ENCODE data around the gene RNF169. TPM values are rescaled to one million over a fixed set of nuclear protein-coding genes. Genes with fewer than 3 reads are reported as not detected.

The RNF169 gene
- total and polyA plus RNA-seq, 2 donors (not counting 1 experiment from before 2014, with no cell fraction given), result 6.7 to 28.4 TPM

- peaks cover 29 to 31% of the 10 kb centered on the region in 2 experiments for H3K36me3 ChIP-seq (replicated peaks in 1 of 2; ENCODE audit: control extremely low read depth in 1 of 2, control insufficient read depth in 1 of 2, extremely low read depth in 1 of 2, insufficient read depth in 2 of 2, low read length in 1 of 2)
- no peaks in the 10 kb centered on the region for H4K20me1 ChIP-seq (ENCODE audit: control insufficient read depth, insufficient read depth, low read length, poor library complexity, severe bottlenecking)
- intact Hi-C loops (cut with micrococcal nuclease), result no loop called here
- no peak overlapping the region for H2AFZ ChIP-seq (ENCODE audit: insufficient read depth, low read depth, low read length, poor library complexity, severe bottlenecking)
- Mint-ChIP-seq H3K27me3 (no peaks in the 10 kb centered on the region), H3K9me3 (ENCODE audit: insufficient read depth) (peaks cover 25% of the 10 kb centered on the region), H3K27ac (no peak overlapping the region), H3K4me3 (no peak overlapping the region), H3K4me1 (no peaks in the 10 kb centered on the region)
- no peak overlapping the region for H3K4me2 ChIP-seq (replicated peaks; ENCODE audit: low read depth, low read length, poor library complexity, severe bottlenecking)
- CTCF ChIA-PET, result no interaction called here
- H3K9me3 ChIP-seq (ENCODE audit: control extremely low read depth in 1 of 3, control insufficient read depth in 2 of 3, insufficient read depth in 1 of 3, low read length in 2 of 3), result peaks cover 13 to 63% (median 54%) of the 10 kb centered on the region in 3 donors
- H3K27ac ChIP-seq (ENCODE audit: low read length in 2 of 2), result no peak overlapping the region
- TF ChIP-seq CTCF (IDR thresholded peaks at IDR 0.05) (no peak), EZH2 (IDR thresholded peaks at IDR 0.05; ENCODE audit: borderline replicate concordance, insufficient read depth, low read depth, low read length, poor library complexity, severe bottlenecking) (no peak)
- WGBS (ENCODE audit: insufficient coverage), result no CpG with 5 or more reads among the region's 2 CpGs
- no peak overlapping the region for H3K9ac ChIP-seq (ENCODE audit: low read length)
- POLR2A ChIA-PET, result no interaction called here
- H3K4me1 ChIP-seq (ENCODE audit: control insufficient read depth in 2 of 2, insufficient read depth in 2 of 2, low read length in 2 of 2), result no peaks in the 10 kb centered on the region
- ATAC-seq (ENCODE audit: low read depth), result no peak
- H3K79me2 ChIP-seq (ENCODE audit: control insufficient read depth, insufficient read depth, low read length), result no peaks in the 10 kb centered on the region
- no peak overlapping the region for H3K4me3 ChIP-seq (ENCODE audit: control extremely low read depth in 1 of 5, extremely low read depth in 1 of 5, insufficient read depth in 1 of 5, low read depth in 2 of 5, low read length in 4 of 5)
- DNase-seq, result no peak
- no peaks in the 10 kb centered on the region for H3K27me3 ChIP-seq (replicated peaks in 1 of 4; ENCODE audit: control extremely low read depth in 1 of 4, control insufficient read depth in 3 of 4, insufficient read depth in 4 of 4, low read length in 3 of 4)
These were observed 114.8 kb downstream of the RNF169 start for GRCh38 chr11:74863410-74863809.

DNA sequence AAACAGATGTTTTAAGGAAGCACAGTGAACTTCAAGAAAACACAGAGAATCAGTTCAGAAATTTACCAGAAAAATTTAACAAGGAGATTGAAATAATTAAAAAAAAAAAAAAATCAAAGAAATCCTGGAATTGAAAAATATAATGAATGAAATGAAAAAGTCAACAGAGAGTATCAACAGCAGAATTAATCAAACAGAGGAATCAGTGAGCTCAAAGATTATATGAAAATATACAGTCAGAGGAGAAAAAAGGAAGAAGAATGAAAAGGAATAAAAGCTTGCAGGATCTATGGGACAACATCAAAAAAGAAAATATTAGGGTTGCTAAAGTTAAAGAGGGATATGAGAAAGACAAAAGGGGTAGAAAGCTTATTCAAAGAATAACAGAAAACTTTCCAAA lies 117.9 kb downstream of the RNF169 start:
- Histone ChIP-seq H3K27ac (ENCODE audit: low read length in 2 of 2) (no peak overlapping the region), H3K4me1 (ENCODE audit: control insufficient read depth in 2 of 2, insufficient read depth in 2 of 2, low read length in 2 of 2) (no peaks in the 10 kb centered on the region), H3K4me3 (ENCODE audit: control extremely low read depth in 1 of 5, extremely low read depth in 1 of 5, insufficient read depth in 1 of 5, low read depth in 2 of 5, low read length in 4 of 5) (no peak overlapping the region), H3K36me3 (replicated peaks in 1 of 2; ENCODE audit: control extremely low read depth in 1 of 2, control insufficient read depth in 1 of 2, extremely low read depth in 1 of 2, insufficient read depth in 2 of 2, low read length in 1 of 2) (peaks cover 21 to 35% of the 10 kb centered on the region in 2 experiments), H3K9me3 (ENCODE audit: control extremely low read depth in 1 of 3, control insufficient read depth in 2 of 3, insufficient read depth in 1 of 3, low read length in 2 of 3) (peaks cover 12 to 82% (median 61%) of the 10 kb centered on the region in 3 donors), H2AFZ (ENCODE audit: insufficient read depth, low read depth, low read length, poor library complexity, severe bottlenecking) (no peak overlapping the region), H3K4me2 (replicated peaks; ENCODE audit: low read depth, low read length, poor library complexity, severe bottlenecking) (no peak overlapping the region), H3K79me2 (ENCODE audit: control insufficient read depth, insufficient read depth, low read length) (no peaks in the 10 kb centered on the region), H3K9ac (ENCODE audit: low read length) (no peak overlapping the region), H3K27me3 (replicated peaks in 1 of 4; ENCODE audit: control extremely low read depth in 1 of 4, control insufficient read depth in 3 of 4, insufficient read depth in 4 of 4, low read length in 3 of 4) (no peaks in the 10 kb centered on the region), H4K20me1 (ENCODE audit: control insufficient read depth, insufficient read depth, low read length, poor library complexity, severe bottlenecking) (no peaks in the 10 kb centered on the region)
- TF ChIP-seq EZH2 (IDR thresholded peaks at IDR 0.05; ENCODE audit: borderline replicate concordance, insufficient read depth, low read depth, low read length, poor library complexity, severe bottlenecking) (no peak), CTCF (IDR thresholded peaks at IDR 0.05) (no peak)
- DNase-seq, result no peak
- Mint-ChIP-seq H3K4me1 (no peaks in the 10 kb centered on the region), H3K4me3 (no peak overlapping the region), H3K27me3 (no peaks in the 10 kb centered on the region), H3K27ac (no peak overlapping the region), H3K9me3 (ENCODE audit: insufficient read depth) (peaks cover 36% of the 10 kb centered on the region)
- intact Hi-C loops (cut with micrococcal nuclease), result no loop called here
- CTCF ChIA-PET, result no interaction called here
- no peak for ATAC-seq (ENCODE audit: low read depth)
- POLR2A ChIA-PET, result no interaction called here
